Suprapubic skin (tissue), 4 donors: ENCODE results near the gene TARP.
"Not testable (repeated sequence)": the region's sequence is repeated elsewhere in the genome, so short reads cannot be mapped to it uniquely, and the experiment has no call there.

Source experiments
- CTCF ChIP-seq, 2 donors: fragments of 200-600 bp in 1 of 2; fragments of 450-650 bp in 1 of 2; sonication (generic) in 1 of 2; IDR thresholded peaks; one replicate each; pipeline ENCODE4 v1.5.1; 2016 to 2019; ENCODE audit warnings: antibody characterized with exemption in 2 of 2, mild to moderate bottlenecking in 1 of 2, moderate library complexity in 1 of 2
- EP300 ChIP-seq: sonication (generic); formaldehyde crosslinking; IDR thresholded peaks from one replicate; pipeline ENCODE4 v1.6.1; 2017; ENCODE audit warnings: antibody characterized with exemption
- POLR2A ChIP-seq, 2 donors: fragments of 450-650 bp; IDR thresholded peaks; one replicate each; pipeline ENCODE4 v1.6.1; 2017; ENCODE audit warnings: antibody characterized with exemption in 2 of 2, mild to moderate bottlenecking in 2 of 2, moderate library complexity in 2 of 2
- POLR2AphosphoS5 ChIP-seq, 3 donors: sonication (generic); formaldehyde crosslinking; IDR thresholded peaks; one replicate each; pipeline ENCODE4 v1.6.1; 2017; ENCODE audit warnings: antibody characterized with exemption in 3 of 3

- TF ChIP-seq CTCF (IDR thresholded peaks at IDR 0.05); POLR2AphosphoS5 (IDR thresholded peaks at IDR 0.05); POLR2A (IDR thresholded peaks at IDR 0.05); EP300: not testable (repeated sequence)
These were observed 7.5 kb downstream of the TARP start for GRCh38 chr7:38265958-38266357.
